IMR-90 (cell line): ENCODE measurements around the gene MLIP. TPM values are rescaled to one million over a fixed set of nuclear protein-coding genes. Genes with fewer than 3 reads are reported as not detected.

Experiments
- polyA plus RNA-seq, 3 experiments: library from polyadenylated mRNA; depleted of rRNA; stranded (reverse); fragments of >200 nt; gene quantifications; 2 replicates each; pipeline ENCODE4 v1.2.3, GENCODE V29; 2012; ENCODE audit warnings: low replicate concordance in 1 of 3
- total RNA-seq: library from RNA; depleted of rRNA; stranded (reverse); fragments of >200 nt; gene quantifications from 2 replicates; pipeline ENCODE4 v1.2.3, GENCODE V29; 2012; rRNA removed

Gene MLIP
- total and polyA plus RNA-seq, 2 of the 4 experiments (the other 2 are of a cell fraction): not detected

Other genes starting within 250 kb of the MLIP start
- not detected in 2 replicates for gene TINAG, start 197.0 kb downstream of the MLIP start, total RNA-seq
- not detected in 2 replicates for gene TINAG, start 197.0 kb downstream of the MLIP start, polyA plus RNA-seq (2012; rRNA removed)